OCI-LY1 (cell line): ENCODE data around the gene DEPDC5.

ENCODE experiments used
- H2AFZ ChIP-seq: fragments of 200-600 bp; sonication (generic), shearing (Covaris generic); 2 replicates; pipeline ENCODE4 v1.6.0; 2014; ENCODE audit warnings: antibody characterized with exemption, mild to moderate bottlenecking, low read length
- H3F3A ChIP-seq: fragments of 200-600 bp; sonication (generic), shearing (Covaris generic); 2 replicates; pipeline ENCODE4 v1.6.0; 2014; ENCODE audit warnings: mild to moderate bottlenecking, antibody characterized with exemption, low read length, moderate library complexity; ENCODE audit not compliant: insufficient read depth
- H3K27ac ChIP-seq: fragments of 200-600 bp; sonication (generic); 2 replicates; pipeline ENCODE4 v1.5.1; 2014; ENCODE audit warnings: low read length, mixed run types, mild to moderate bottlenecking, low read depth; ENCODE audit not compliant: poor library complexity, severe bottlenecking
- H3K27me3 ChIP-seq: fragments of 200-600 bp; sonication (generic); 2 replicates; pipeline ENCODE4 v1.6.0; 2014; ENCODE audit warnings: antibody characterized with exemption, mild to moderate bottlenecking, low read length, moderate library complexity; ENCODE audit not compliant: insufficient read depth
- H3K36me3 ChIP-seq: fragments of 200-600 bp; sonication (generic); 2 replicates; pipeline ENCODE4 v1.6.1; 2014; ENCODE audit warnings: mild to moderate bottlenecking, antibody characterized with exemption, low read length, moderate library complexity, mixed read lengths; ENCODE audit not compliant: insufficient read depth
- H3K4me1 ChIP-seq: fragments of 200-600 bp; sonication (generic); 2 replicates; pipeline ENCODE4 v1.5.1; 2014; ENCODE audit warnings: mild to moderate bottlenecking, low read length, moderate library complexity; ENCODE audit not compliant: insufficient read depth, severe bottlenecking
- H3K4me2 ChIP-seq: fragments of 200-600 bp; sonication (generic), shearing (Covaris generic); 2 replicates; pipeline ENCODE4 v1.6.1; 2014; ENCODE audit warnings: low read length
- H3K4me3 ChIP-seq: fragments of 200-600 bp; sonication (generic); 2 replicates; pipeline ENCODE4 v1.5.1; 2014; ENCODE audit warnings: low read length, low read depth, mild to moderate bottlenecking, mixed read lengths; ENCODE audit not compliant: poor library complexity, severe bottlenecking
- H3K79me2 ChIP-seq: fragments of 200-600 bp; shearing (Covaris generic); 2 replicates; pipeline ENCODE4 v1.6.1; 2016; ENCODE audit warnings: mixed run types, low read length, mixed read lengths; ENCODE audit not compliant: insufficient read depth
- H3K9ac ChIP-seq: fragments of 200-600 bp; sonication (generic), shearing (Covaris generic); 2 replicates; pipeline ENCODE4 v1.6.1; 2014; ENCODE audit warnings: mild to moderate bottlenecking, low read length, mixed read lengths
- H3K9me2 ChIP-seq: fragments of 200-600 bp; sonication (generic), shearing (Covaris generic); 2 replicates; pipeline ENCODE4 v1.6.1; 2014; ENCODE audit warnings: low read depth, mild to moderate bottlenecking, low read length, mixed read lengths
- H3K9me3 ChIP-seq: fragments of 200-600 bp; shearing (Covaris generic); 2 replicates; pipeline ENCODE4 v1.6.1; 2014; ENCODE audit warnings: low read length, mixed read lengths
- H4K20me1 ChIP-seq: fragments of 200-600 bp; sonication (generic), shearing (Covaris generic); 2 replicates; pipeline ENCODE4 v1.6.0; 2016; ENCODE audit warnings: mild to moderate bottlenecking, low read length; ENCODE audit not compliant: insufficient read depth
- CTCF ChIP-seq: fragments of 200-600 bp; sonication (generic), shearing (Covaris generic); IDR thresholded peaks from 2 replicates; pipeline ENCODE4 v1.5.1; 2017; ENCODE audit warnings: mild to moderate bottlenecking, antibody characterized with exemption, low read length, moderate library complexity, mixed read lengths
- EZH2 ChIP-seq: fragments of 200-600 bp; sonication (generic), shearing (Covaris generic); IDR thresholded peaks from 2 replicates; pipeline ENCODE4 v1.8.0; 2017; ENCODE audit warnings: borderline replicate concordance, mixed run types, mild to moderate bottlenecking, antibody characterized with exemption, low read length, moderate library complexity, mixed read lengths

The DEPDC5 gene

DNA sequence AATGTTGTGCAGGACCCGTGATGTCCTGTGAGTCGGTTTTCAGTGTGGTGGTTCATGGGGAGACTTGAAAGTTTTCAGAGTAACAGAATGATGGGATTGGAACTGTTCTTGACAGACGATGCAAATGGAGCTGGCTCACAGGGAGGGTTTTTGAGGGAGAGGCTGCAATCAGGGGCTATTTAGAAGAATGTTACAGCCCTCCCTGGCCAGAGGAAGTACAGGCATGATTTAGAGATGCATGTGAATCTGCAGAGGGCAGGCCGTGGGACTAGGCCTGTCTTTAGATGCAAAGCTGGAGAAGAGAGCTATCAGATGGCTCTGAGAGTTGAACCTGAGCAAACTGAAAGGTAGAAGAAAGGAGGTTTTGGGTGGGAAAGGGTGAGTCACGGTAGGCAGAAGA, 115.9 kb downstream of the DEPDC5 start:
- no peaks in the 10 kb centered on the region for H3F3A ChIP-seq
- no peak overlapping the region for H3K9ac ChIP-seq
- no peaks in the 10 kb centered on the region for H3K79me2 ChIP-seq
- no peak overlapping the region for H2AFZ ChIP-seq
- no peaks in the 10 kb centered on the region for H4K20me1 ChIP-seq
- H3K27ac ChIP-seq, result no peak overlapping the region
- peaks cover 46% of the 10 kb centered on the region for H3K36me3 ChIP-seq
- no peak overlapping the region for H3K4me3 ChIP-seq
- no peak overlapping the region for H3K4me2 ChIP-seq
- H3K4me1 ChIP-seq, result peaks cover 9% of the 10 kb centered on the region
- no peak for TF ChIP-seq EZH2
- TF ChIP-seq CTCF, result no peak
- no peaks in the 10 kb centered on the region for H3K9me2 ChIP-seq
- H3K9me3 ChIP-seq, result no peaks in the 10 kb centered on the region
- no peaks in the 10 kb centered on the region for H3K27me3 ChIP-seq

- Histone ChIP-seq H2AFZ (no peak overlapping the region), H3K4me1 (peaks cover 9% of the 10 kb centered on the region), H3K9ac (no peak overlapping the region), H3K27me3 (no peaks in the 10 kb centered on the region), H3F3A (no peaks in the 10 kb centered on the region), H3K4me3 (no peak overlapping the region), H3K9me2 (no peaks in the 10 kb centered on the region), H3K36me3 (peaks cover 50% of the 10 kb centered on the region), H3K27ac (no peak overlapping the region), H3K4me2 (no peak overlapping the region), H3K79me2 (no peaks in the 10 kb centered on the region), H4K20me1 (no peaks in the 10 kb centered on the region), H3K9me3 (no peaks in the 10 kb centered on the region)
- TF ChIP-seq CTCF (no peak), EZH2 (no peak)
These were observed 117.1 kb downstream of the DEPDC5 start for GRCh38 chr22:31870890-31871289.

DNA sequence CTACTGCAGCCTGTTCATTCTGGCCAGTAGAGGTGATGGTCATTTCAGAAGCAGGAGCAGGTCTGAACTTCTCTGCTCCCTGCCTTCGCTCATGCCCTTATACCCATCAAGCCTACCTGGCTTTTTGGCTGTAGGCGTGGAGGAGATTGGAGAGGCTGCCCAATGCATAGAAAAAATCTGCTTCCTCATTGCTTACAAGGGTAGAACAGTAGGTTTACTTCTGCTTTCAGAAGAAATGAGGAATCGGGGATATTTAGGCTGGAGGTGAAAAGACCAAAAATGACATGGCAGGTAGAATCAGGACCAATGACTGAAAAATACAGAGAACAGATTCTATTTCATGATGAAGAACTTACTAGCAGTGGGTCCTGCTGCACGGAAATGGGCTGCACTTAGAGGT, 117.7 kb downstream of the DEPDC5 start:
- Histone ChIP-seq H3K4me2 (no peak overlapping the region), H3F3A (no peaks in the 10 kb centered on the region), H3K9me3 (no peaks in the 10 kb centered on the region), H3K4me3 (no peak overlapping the region), H3K27ac (no peak overlapping the region), H3K9me2 (no peaks in the 10 kb centered on the region), H3K79me2 (no peaks in the 10 kb centered on the region), H4K20me1 (no peaks in the 10 kb centered on the region), H3K27me3 (no peaks in the 10 kb centered on the region), H3K4me1 (peaks cover 9% of the 10 kb centered on the region), H3K36me3 (peaks cover 56% of the 10 kb centered on the region), H3K9ac (no peak overlapping the region), H2AFZ (no peak overlapping the region)
- TF ChIP-seq CTCF (no peak), EZH2 (no peak)
